Endodermal cell (in vitro differentiated cells): ENCODE measurements around the gene ZNF138. TPM values are rescaled to one million over a fixed set of nuclear protein-coding genes. Genes with fewer than 3 reads are reported as not detected.

Experiments
- DNase-seq: peaks from one replicate; pipeline ENCODE4 v3.0.0-alpha.2; 2017
- H3K27ac ChIP-seq: 2 replicates; pipeline ENCODE4 v1.5.1; 2013; ENCODE audit warnings: mild to moderate bottlenecking, low read depth, low read length, moderate library complexity
- H3K27me3 ChIP-seq: 2 replicates; pipeline ENCODE4 v1.6.1; 2013; ENCODE audit warnings: mild to moderate bottlenecking, low read length, moderate library complexity; ENCODE audit not compliant: insufficient read depth, control insufficient read depth, poor library complexity, severe bottlenecking
- H3K36me3 ChIP-seq: 2 replicates; pipeline ENCODE4 v1.7.0; 2013; ENCODE audit warnings: mild to moderate bottlenecking, low read length, moderate library complexity; ENCODE audit not compliant: control insufficient read depth, insufficient read depth
- H3K4me1 ChIP-seq: one replicate; pipeline ENCODE4 v1.7.0; 2013; ENCODE audit warnings: low read length; ENCODE audit not compliant: control insufficient read depth, insufficient read depth
- H3K4me3 ChIP-seq: 2 replicates; pipeline ENCODE4 v1.5.1; 2013; ENCODE audit warnings: mild to moderate bottlenecking, low read length, moderate library complexity
- H3K9ac ChIP-seq: 2 replicates; pipeline ENCODE4 v1.6.1; 2013; ENCODE audit warnings: mild to moderate bottlenecking, low read length, moderate library complexity; ENCODE audit not compliant: poor library complexity, severe bottlenecking; ENCODE audit errors: extremely low read depth
- H3K9me3 ChIP-seq: 2 replicates; pipeline ENCODE4 v1.6.1; 2013; ENCODE audit warnings: mild to moderate bottlenecking, low read length, moderate library complexity; ENCODE audit not compliant: control insufficient read depth
- H3K27ac Mint-ChIP-seq: 2 replicates; pipeline ENCODE4 v1.8.0; 2020; ENCODE audit warnings: mixed read lengths
- H3K27me3 Mint-ChIP-seq: 2 replicates; pipeline ENCODE4 v1.8.0; 2021; ENCODE audit warnings: mild to moderate bottlenecking, mixed read lengths; ENCODE audit not compliant: insufficient read depth
- H3K36me3 Mint-ChIP-seq: 2 replicates; pipeline ENCODE4 v1.8.0; 2020; ENCODE audit warnings: low read depth, mixed read lengths
- H3K4me1 Mint-ChIP-seq: 2 replicates; pipeline ENCODE4 v1.8.0; 2020; ENCODE audit warnings: mixed read lengths
- H3K4me3 Mint-ChIP-seq: 2 replicates; pipeline ENCODE4 v1.8.0; 2020; ENCODE audit warnings: mild to moderate bottlenecking, moderate library complexity, mixed read lengths
- H3K9me3 Mint-ChIP-seq: 2 replicates; pipeline ENCODE4 v1.8.0; 2020; ENCODE audit warnings: mild to moderate bottlenecking, mixed read lengths
- WGBS, 2 experiments: methylation state at CpG; one replicate each; pipeline versions ENCODE4 v1.1.5 to v1.1.7; 2013; ENCODE audit warnings: missing lambda C conversion rate in 2 of 2, mixed read lengths in 1 of 2; ENCODE audit not compliant: insufficient coverage in 1 of 2, insufficient read length in 1 of 2; 5-methylcytosine and 5-hydroxymethylcytosine counted together
- total RNA-seq, 2 donors: library from RNA; stranded (reverse); fragmentation: NEBNext Ultra II Directional in 1 of 2; extraction: Animal tissue kit (Norgen Biotek cat#: 25700) in 1 of 2; gene quantifications; 2 replicates in 1 of 2; 3 replicates in 1 of 2; pipeline ENCODE4 v1.2.1, GENCODE V29; 2021
- TF ChIP-seq, protein P1 (sequence below): fragments of 200-600 bp; sonication (generic); conservative IDR thresholded peaks from 2 replicates; pipeline ENCODE4 v1.5.0; 2021; ENCODE audit warnings: antibody characterized with exemption, mild to moderate bottlenecking

ZNF138 gene
- total RNA-seq, 2 donors from 2014 or later: 28.0 to 32.9 TPM

DNA sequence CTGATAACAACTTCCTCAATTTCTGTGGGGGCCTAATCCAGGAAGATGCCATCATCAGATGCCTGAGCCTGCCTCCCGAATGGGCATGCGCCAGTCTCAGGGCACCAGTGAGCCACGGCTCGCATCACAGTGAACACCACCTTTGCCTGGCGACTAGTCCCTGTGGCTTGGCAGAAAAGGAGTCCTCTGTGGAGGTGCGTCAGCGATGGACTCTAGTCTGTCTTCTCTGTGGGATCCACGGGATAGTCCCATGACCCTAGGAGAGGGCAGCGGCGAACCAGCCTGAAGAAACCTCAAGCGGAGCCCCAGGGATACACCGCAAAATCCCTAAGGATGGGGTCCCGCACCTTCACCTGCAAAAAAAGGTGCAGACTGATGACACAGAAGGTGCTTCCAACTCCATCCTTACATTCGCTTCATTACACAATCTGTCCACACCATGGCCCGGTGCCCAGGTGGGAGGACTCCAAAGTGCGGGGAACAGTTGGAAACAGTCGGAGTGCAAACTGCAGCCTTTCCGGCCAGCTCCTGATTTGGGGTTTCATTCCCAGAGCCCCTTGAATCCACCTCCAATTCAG lies 73.7 kb downstream of the ZNF138 start:
- 83 to 88% methylated on average over 6 to 18 of the region's 18 CpGs for WGBS, 2 experiments
- H3K9me3 ChIP-seq: peaks cover 10% of the 10 kb centered on the region

DNA sequence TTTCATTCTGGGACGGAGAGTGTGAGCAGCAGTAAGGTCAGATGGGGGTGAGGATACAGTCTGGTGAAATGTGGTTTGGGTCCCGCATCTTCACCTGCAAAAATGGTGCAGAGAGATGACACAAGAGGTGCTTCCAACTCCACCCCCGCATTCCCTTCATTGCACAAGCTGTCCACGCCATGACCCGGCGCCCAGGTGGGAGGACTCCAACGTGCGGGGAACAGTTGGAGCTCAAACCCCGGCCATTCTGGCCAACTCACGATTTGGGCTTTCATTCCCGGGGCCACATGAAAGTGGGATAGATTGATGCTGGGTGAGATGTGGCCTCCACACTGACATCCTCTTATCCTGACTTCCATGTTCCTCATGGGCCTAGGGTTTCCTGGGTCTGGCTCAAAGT lies 74.3 kb downstream of the ZNF138 start:
- WGBS, 2 experiments: 89 to 91% methylated on average over 7 to 11 of the region's 11 CpGs
- Mint-ChIP-seq H3K9me3 (peaks cover 49% of the 10 kb centered on the region), H3K27me3 (peaks cover 8% of the 10 kb centered on the region), H3K36me3 (no peaks in the 10 kb centered on the region), H3K4me1 (no peaks in the 10 kb centered on the region), H3K4me3 (no peak overlapping the region), H3K27ac (no peak overlapping the region)
- Histone ChIP-seq H3K4me1 (no peaks in the 10 kb centered on the region), H3K9ac (no peak overlapping the region), H3K27me3 (no peaks in the 10 kb centered on the region), H3K4me3 (no peak overlapping the region), H3K9me3 (peaks cover 7% of the 10 kb centered on the region), H3K27ac (no peak overlapping the region), H3K36me3 (no peaks in the 10 kb centered on the region)
- DNase-seq: peak; percentile 13
- TF ChIP-seq, protein P1, sequence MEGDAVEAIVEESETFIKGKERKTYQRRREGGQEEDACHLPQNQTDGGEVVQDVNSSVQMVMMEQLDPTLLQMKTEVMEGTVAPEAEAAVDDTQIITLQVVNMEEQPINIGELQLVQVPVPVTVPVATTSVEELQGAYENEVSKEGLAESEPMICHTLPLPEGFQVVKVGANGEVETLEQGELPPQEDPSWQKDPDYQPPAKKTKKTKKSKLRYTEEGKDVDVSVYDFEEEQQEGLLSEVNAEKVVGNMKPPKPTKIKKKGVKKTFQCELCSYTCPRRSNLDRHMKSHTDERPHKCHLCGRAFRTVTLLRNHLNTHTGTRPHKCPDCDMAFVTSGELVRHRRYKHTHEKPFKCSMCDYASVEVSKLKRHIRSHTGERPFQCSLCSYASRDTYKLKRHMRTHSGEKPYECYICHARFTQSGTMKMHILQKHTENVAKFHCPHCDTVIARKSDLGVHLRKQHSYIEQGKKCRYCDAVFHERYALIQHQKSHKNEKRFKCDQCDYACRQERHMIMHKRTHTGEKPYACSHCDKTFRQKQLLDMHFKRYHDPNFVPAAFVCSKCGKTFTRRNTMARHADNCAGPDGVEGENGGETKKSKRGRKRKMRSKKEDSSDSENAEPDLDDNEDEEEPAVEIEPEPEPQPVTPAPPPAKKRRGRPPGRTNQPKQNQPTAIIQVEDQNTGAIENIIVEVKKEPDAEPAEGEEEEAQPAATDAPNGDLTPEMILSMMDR: no peak

More for the DNA sequence above, 73.7 kb downstream of the ZNF138 start:
- Mint-ChIP-seq H3K9me3 (peaks cover 53% of the 10 kb centered on the region), H3K36me3 (no peaks in the 10 kb centered on the region), H3K27me3 (peaks cover 5% of the 10 kb centered on the region), H3K4me1 (no peaks in the 10 kb centered on the region), H3K27ac (no peak overlapping the region), H3K4me3 (no peak overlapping the region)
- no peaks in the 10 kb centered on the region for H3K36me3 ChIP-seq
- no peak overlapping the region for H3K27ac ChIP-seq
- H3K4me3 ChIP-seq: no peak overlapping the region
- H3K27me3 ChIP-seq: no peaks in the 10 kb centered on the region
- H3K4me1 ChIP-seq: no peaks in the 10 kb centered on the region
- no peak overlapping the region for H3K9ac ChIP-seq
- DNase-seq: no peak
- TF ChIP-seq, protein P1: no peak

DNA sequence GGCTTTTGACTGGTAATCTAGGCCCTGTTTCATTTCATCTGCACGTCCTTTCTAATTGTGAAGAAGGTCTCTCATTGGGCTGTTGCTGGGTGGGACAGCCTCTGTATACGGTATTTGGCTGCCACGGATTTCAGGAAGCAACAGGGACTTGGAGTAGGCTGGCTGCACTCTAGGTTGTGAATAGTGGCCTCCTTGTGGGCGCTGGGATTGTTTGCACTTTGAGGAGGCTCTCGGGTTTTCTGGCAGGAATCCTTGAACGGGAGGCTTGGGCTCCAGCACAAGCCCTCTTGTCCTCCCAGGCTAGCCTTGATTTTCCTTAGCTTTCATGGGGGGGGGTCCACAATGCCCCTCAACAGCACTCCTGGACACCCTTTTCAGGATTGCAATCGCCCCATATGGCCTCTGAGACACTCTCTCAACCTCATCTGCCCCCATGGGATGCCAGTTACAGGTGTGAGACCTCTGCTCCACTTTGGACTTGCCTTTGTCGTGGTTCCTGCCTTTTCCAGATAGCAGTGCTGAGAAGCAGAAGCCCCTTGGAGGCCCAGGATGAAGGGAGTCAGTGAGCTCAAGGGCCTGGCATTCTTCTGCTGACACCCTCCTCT lies 75.0 kb downstream of the ZNF138 start:
- no peak overlapping the region for H3K9ac ChIP-seq
- Mint-ChIP-seq H3K4me3 (no peak overlapping the region), H3K9me3 (peaks cover 47% of the 10 kb centered on the region)

More for the DNA sequence above, 75.0 kb downstream of the ZNF138 start:
- TF ChIP-seq, protein P1: no peak
- 77 to 79% methylated on average over 7 to 8 of the region's 8 CpGs for WGBS, 2 experiments
- Histone ChIP-seq H3K36me3 (no peaks in the 10 kb centered on the region), H3K27me3 (no peaks in the 10 kb centered on the region), H3K4me1 (no peaks in the 10 kb centered on the region), H3K4me3 (no peak overlapping the region), H3K9me3 (peaks cover 2% of the 10 kb centered on the region), H3K27ac (no peak overlapping the region)
- peaks cover 11% of the 10 kb centered on the region for H3K27me3 Mint-ChIP-seq
- no peaks in the 10 kb centered on the region for H3K4me1 Mint-ChIP-seq
- no peaks in the 10 kb centered on the region for H3K36me3 Mint-ChIP-seq
- DNase-seq: peak; percentile 14
- H3K27ac Mint-ChIP-seq: no peak overlapping the region
